Mucosa of stomach (tissue), 1 donor: ENCODE measurements around the gene PAK4.
A peak's percentile ranks its signal among the peaks of the same experiment; 100 is the strongest.
"Not testable (repeated sequence)": the region's sequence is repeated elsewhere in the genome, so short reads cannot be mapped to it uniquely, and the experiment has no call there.

Experiments used
- H3K27me3 ChIP-seq: one replicate; pipeline ENCODE4 v1.7.0; 2013; ENCODE audit warnings: mild to moderate bottlenecking, low read length; ENCODE audit not compliant: control insufficient read depth, insufficient read depth
- H3K36me3 ChIP-seq: one replicate; pipeline ENCODE4 v1.7.0; 2013; ENCODE audit warnings: low read length; ENCODE audit not compliant: control insufficient read depth, insufficient read depth
- H3K4me1 ChIP-seq: one replicate; pipeline ENCODE4 v1.7.0; 2013; ENCODE audit warnings: mild to moderate bottlenecking, low read length; ENCODE audit not compliant: control insufficient read depth, insufficient read depth
- H3K4me3 ChIP-seq: one replicate; pipeline ENCODE4 v1.7.0; 2013; ENCODE audit warnings: low read length
- H3K9ac ChIP-seq: one replicate; pipeline ENCODE4 v1.7.0; 2013; ENCODE audit warnings: mild to moderate bottlenecking, low read length, moderate library complexity
- H3K9me3 ChIP-seq: one replicate; pipeline ENCODE4 v1.7.0; 2013; ENCODE audit warnings: mild to moderate bottlenecking, low read length, moderate library complexity; ENCODE audit not compliant: control insufficient read depth
- donor health status: Pancreatic carcinoma.

The PAK4 gene

DNA sequence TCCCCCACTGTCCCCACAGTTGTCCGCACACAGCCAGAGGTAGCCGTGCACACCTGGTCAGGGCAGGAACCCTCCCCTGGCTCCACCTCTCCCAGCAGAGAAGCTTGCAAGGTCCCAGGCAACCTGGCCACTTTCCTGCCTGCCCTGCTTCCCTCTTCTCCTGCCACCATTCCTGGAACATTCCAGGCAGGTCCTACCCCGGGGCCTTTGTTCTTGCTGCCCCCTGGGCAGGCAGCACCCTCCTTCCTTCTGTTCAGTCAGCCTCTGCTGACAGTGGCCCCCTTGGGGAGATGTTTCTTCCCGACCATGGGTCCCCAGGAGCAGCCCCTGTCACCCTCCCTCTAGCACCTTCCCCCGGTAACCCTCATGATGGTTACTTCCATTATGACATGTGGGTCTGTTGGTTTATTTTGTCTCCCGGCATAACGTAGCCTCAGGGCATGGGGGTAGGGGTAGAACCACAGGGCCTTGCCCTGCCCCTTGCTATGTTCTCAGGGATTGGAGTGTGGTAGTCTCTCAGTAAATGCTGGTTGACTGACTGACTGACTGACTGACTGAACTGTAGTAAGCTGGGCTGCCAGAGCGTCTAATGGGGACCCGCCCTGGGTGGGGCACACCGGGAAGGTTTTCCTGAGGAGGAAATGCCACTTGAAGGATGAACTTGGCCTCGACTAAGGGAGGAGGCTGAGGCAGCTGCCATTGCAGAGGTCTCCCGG, 10.8 kb downstream of the PAK4 start:
- H3K9me3 ChIP-seq, result no peaks in the 10 kb centered on the region
- H3K9ac ChIP-seq, result peak overlapping the region; percentile 18
- H3K27me3 ChIP-seq, result no peaks in the 10 kb centered on the region
- peaks cover 69% of the 10 kb centered on the region for H3K4me1 ChIP-seq
- no peaks in the 10 kb centered on the region for H3K36me3 ChIP-seq
- H3K4me3 ChIP-seq, result no peak overlapping the region

DNA sequence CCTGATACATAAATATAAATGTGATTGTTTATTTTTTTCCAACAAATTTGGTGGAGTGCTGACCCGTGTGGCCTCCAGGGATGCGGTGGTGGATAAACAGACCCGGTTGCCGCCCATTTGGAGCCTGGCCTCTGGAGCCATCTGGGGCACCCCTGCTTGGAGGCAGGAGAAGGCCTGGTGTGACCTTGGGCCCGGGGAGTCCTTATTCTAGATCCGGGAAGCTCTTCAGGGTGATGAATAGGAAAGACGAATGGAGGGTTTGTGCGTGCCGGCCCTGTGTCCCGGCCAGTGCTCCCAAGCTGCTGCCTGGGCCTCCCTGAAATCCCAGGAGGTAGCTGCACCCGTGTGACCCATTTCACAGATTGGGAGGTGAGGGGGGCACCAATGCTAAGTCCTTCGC, 11.5 kb downstream of the PAK4 start:
- no peaks in the 10 kb centered on the region for H3K27me3 ChIP-seq
- peaks cover 62% of the 10 kb centered on the region for H3K4me1 ChIP-seq
- H3K36me3 ChIP-seq, result no peaks in the 10 kb centered on the region
- no peak overlapping the region for H3K9ac ChIP-seq
- no peaks in the 10 kb centered on the region for H3K9me3 ChIP-seq
- H3K4me3 ChIP-seq, result no peak overlapping the region

DNA sequence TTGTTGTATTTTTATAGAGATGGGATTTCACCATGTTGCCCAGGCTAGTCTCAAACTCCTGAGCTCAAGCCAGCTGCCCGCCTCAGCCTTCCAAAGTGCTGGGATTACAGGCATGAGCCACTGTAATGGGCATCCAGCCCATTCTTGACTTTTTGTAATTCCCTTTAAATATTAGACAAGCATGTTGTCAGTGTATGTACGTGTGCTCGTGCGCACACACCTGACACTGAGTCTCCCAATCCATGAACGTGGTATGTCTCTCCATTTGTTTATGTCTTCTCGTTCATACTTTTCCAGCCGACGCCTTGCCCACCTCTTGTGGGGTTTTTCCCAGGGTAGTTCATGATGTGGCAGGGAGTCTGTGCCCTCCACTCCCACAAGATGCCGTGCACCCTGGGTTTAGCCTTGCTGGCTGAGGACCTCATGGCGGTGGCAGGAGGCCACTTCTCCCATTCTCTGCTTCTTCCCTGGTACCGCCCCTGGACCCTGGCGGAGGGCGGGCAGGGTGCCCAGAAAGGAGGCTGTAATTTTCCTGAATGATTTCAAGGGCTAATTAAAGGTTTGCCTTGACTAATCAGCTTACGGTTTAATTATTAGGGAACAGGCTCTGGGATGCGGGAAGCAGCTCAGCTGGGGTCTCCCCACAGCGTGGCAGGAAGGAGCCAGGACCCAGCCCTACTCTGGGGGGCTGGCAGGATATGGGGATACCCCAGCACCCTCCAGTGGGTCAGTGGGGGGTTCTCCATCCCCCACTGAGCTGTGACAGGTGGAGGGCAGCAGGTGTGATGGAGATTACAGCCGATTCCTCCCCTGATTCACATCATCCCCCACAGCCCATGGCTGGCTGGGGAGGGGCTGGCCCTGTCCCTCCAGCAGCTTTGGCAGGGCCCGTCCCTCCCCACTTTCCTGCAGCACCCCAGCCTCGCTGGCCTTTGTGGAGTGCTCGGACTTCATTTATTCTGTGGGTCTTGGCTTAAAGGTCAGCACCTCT, 12.9 kb downstream of the PAK4 start:
- no peak overlapping the region for H3K4me3 ChIP-seq
- no peaks in the 10 kb centered on the region for H3K9me3 ChIP-seq
- no peaks in the 10 kb centered on the region for H3K27me3 ChIP-seq
- no peak overlapping the region for H3K9ac ChIP-seq
- peaks cover 50% of the 10 kb centered on the region for H3K4me1 ChIP-seq
- no peaks in the 10 kb centered on the region for H3K36me3 ChIP-seq

DNA sequence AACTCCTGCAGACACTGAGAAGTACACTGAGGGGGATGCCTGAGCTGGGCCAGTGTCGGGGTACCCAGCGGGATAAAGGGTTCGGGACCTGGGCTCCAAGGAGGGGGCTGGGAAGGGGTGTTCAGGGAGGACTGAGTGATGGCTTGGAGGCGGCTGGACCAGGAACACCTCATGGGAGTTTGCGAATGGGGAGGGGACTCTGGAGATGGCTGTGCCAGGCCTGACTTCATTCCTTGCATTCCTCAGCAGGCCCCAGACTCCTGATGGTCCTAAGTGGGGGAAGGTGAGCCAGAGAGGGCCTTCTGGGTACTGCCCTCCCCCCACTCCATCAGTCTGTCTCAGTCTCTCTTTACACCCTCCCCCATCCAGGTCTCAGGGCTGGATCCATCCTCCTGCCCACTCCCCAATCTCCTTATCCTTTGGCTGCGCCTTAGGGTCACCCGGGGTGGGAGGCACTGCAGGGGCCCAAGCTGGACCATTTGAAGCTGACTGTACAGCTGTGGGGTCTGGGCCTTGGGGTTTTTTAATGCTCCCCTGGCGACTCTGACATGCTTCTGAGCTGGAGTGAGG, 13.8 kb downstream of the PAK4 start:
- Histone ChIP-seq H3K27me3 (no peaks in the 10 kb centered on the region), H3K9me3 (no peaks in the 10 kb centered on the region), H3K4me3 (no peak overlapping the region), H3K36me3 (no peaks in the 10 kb centered on the region), H3K4me1 (peaks cover 46% of the 10 kb centered on the region), H3K9ac (no peak overlapping the region)

DNA sequence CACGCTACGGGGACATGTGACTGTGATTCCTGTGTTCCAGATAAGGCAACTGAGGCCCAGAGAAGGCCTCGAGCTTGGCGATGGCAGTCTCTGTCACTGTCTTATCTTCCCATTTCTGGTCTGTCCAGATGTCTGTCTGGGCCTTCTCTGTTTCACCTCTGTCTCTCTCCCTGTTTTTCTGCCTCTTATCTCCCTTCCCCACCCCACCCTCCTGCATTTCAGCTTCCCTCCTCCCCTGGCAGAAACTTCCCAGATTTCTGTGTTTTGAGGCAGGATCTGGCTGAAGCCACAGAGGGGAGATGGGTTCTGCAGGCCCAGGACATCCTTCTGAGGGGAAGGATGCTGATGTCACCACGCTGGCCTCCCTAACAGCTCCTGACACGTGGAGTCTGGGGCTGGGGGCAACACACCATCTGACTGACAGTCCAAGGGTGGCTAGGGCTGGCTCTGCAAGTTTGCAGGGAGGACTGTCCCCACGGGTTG, 14.4 kb downstream of the PAK4 start:
- Histone ChIP-seq H3K27me3 (no peaks in the 10 kb centered on the region), H3K4me1 (peaks cover 52% of the 10 kb centered on the region), H3K36me3 (no peaks in the 10 kb centered on the region), H3K4me3 (no peak overlapping the region), H3K9ac (no peak overlapping the region), H3K9me3 (no peaks in the 10 kb centered on the region)

DNA sequence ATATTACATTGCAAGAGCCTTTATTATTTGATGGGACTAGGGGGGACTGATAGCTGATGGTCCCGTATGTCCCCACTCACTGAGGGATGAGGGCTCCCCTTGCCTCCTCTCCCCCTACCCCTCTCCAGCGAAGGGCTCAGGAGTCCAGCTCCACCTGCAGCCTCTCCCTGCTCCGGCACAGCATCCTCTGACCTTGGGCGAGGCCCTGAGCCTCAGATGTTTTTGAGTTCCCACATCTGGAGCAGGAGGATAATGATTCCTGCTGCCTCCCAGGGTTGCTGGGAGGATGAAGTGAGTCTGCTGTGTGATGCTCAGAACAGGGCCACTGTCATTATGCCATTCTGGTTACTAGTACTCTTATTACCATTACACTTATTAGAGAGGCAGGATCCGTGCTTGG, 15.0 kb downstream of the PAK4 start:
- Histone ChIP-seq H3K4me3 (no peak overlapping the region), H3K27me3 (no peaks in the 10 kb centered on the region), H3K36me3 (no peaks in the 10 kb centered on the region), H3K9ac (no peak overlapping the region), H3K9me3 (no peaks in the 10 kb centered on the region), H3K4me1 (peaks cover 58% of the 10 kb centered on the region)

DNA sequence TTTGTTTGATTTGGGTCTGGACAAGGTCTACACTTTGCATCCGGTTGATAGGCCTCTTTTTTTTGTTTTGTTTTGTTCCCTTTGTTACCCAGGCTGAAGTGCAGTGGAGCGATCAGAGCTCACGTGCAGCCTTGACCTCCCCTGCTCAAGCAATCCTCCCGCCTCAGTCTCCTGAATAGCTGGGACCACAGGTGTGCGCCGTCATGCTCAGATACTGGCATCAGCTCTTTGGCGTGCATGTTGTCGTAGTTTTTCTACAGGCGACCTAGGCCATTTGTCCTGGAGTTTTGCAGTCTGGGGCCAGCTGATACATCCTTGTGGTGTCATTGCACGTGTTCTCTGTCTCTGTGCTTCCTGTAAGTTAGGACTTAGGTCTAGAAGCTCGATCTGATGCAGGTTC, 16.3 kb downstream of the PAK4 start:
- no peak overlapping the region for H3K4me3 ChIP-seq
- H3K36me3 ChIP-seq, result no peaks in the 10 kb centered on the region
- H3K9ac ChIP-seq, result no peak overlapping the region
- peaks cover 56% of the 10 kb centered on the region for H3K4me1 ChIP-seq
- H3K27me3 ChIP-seq, result no peaks in the 10 kb centered on the region
- H3K9me3 ChIP-seq, result no peaks in the 10 kb centered on the region

DNA sequence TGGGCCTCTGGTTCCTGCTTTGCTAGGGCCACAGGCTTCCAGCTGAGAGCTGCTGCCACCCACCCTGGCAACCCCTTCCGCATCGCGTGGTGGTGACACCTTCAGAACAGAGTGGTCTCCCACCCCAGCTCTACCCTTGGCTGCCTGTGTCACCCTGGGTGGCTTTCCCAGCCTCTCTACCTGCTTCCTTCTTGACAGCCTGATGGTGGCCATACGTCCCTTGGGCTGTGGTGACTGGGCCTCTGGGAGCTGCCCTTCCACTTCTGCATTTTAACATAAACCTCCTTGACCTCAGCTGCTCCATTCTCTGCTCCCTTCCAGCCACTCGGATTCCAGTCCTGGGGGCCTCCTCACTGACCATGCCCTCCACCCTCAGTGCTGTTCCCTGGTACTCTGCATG, 17.0 kb downstream of the PAK4 start:
- no peak overlapping the region for H3K4me3 ChIP-seq
- H3K9ac ChIP-seq, result no peak overlapping the region

DNA sequence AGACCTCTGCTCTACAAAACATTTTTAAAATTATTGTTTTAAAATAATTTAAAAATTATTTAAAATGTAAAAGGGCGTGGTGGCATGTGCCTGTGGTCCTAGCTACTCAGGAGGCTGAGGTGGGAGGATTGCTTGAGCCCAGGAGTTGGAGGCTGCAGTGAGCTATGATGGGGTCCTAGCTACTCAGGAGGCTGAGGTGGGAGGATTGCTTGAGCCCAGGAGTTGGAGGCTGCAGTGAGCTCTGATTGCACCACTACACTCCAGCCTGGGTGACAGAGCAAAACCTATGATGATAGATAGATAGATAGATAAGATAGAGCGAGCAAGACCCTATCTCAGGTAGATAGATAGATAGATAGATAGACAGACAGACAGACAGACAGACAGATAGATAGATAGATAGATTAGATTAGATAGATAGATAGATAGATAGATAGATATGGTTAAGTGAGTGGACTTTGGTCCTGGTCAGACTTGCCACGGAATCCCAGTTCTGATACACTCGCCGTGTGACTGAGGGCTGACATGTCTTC, 18.2 kb downstream of the PAK4 start:
- peaks cover 40% of the 10 kb centered on the region for H3K4me1 ChIP-seq
- H3K27me3 ChIP-seq, H3K9me3 ChIP-seq, H3K9ac ChIP-seq, H3K4me3 ChIP-seq, H3K36me3 ChIP-seq: not testable (repeated sequence)

More for the DNA sequence above, 17.0 kb downstream of the PAK4 start:
- Histone ChIP-seq H3K27me3 (no peaks in the 10 kb centered on the region), H3K4me1 (peaks cover 50% of the 10 kb centered on the region), H3K36me3 (no peaks in the 10 kb centered on the region), H3K9me3 (no peaks in the 10 kb centered on the region)

DNA sequence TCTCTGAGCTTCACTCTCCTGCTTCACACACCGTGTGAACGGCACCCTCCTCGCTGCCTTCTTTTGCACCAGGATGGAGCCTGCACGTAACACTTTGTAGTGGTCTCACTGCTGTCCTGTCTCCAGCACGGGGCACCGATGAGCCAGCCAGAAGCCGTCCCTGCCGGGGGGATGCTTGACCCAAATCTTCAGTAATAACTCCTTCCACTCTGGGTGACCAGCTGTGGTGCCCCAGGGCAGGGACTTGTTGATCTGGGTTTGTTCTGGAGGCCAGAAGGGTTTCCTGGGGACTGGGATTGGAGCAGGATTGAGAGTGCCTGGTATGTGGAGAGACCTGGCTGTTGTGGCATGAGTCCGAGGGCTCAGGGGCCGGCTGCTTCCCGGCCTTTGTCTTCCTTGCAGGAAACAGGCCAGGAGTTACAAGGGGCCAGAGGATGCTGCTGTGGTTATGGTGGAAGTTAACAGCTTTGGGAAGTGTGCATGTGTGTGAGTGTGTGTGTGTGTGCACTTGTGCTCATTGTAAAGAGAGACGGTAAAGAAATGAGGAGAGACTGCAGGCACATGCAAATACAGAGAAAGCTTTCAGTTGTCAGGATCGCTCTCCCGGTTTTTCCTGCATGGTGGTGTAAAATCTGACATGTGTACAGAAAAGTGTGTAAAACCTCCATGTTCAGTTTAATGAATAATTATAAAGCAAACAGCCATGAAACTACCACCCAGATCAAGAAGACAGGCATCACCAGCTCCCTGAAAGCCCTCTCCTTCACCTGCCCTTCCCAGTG, 18.9 kb downstream of the PAK4 start:
- Histone ChIP-seq H3K4me3 (no peak overlapping the region), H3K9me3 (no peaks in the 10 kb centered on the region), H3K27me3 (no peaks in the 10 kb centered on the region), H3K9ac (peak overlapping the region; percentile 1), H3K36me3 (no peaks in the 10 kb centered on the region), H3K4me1 (peaks cover 34% of the 10 kb centered on the region)

DNA sequence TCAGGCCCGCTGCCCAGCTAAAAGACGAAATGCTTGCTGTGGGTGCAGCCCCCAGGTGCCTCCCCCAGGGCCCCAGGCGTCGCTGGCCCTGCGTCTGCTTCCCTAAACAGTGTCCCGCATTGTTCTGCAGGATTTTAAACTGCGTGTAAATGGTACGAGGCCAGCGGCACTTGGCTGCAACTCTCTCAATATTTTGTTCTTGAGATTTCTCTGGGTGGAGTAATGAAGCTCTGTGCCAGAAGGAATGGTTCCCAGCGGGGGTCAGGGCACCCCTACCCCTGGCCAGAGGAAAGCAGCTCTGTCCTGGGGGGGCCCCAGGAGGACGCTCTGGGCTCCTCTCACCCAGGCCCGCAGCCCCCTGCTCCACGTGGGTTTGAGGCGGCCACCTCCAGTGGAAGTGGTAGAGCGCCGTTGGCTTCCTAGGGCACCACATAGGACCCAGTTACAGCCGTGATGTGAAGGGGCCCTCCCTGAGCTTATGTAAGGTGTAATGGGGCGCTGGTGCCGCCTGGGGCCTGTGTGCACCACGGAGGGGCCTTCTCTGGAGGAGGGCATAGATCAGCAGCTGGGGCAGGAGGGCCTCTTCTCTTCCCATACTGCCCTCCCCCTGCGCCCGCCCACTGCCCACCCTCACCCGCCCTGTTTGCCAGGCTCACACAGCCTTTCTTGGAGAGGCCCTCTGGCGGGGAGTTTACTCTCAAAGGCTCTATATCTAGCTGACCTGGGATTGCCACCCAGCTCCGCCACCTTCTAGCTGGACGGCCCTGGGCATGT, 19.8 kb downstream of the PAK4 start:
- Histone ChIP-seq H3K4me3 (no peak overlapping the region), H3K9ac (peak overlapping the region; percentile 1), H3K9me3 (no peaks in the 10 kb centered on the region), H3K36me3 (no peaks in the 10 kb centered on the region), H3K4me1 (peaks cover 27% of the 10 kb centered on the region), H3K27me3 (no peaks in the 10 kb centered on the region)
